ENCODE results near the gene ENOX1. TPM values are rescaled to one million over a fixed set of nuclear protein-coding genes. Genes with fewer than 3 reads are reported as not detected.

ENOX1 gene
- total RNA-seq, 1 experiment from 2014 or later, result 0.26 TPM

DNA sequence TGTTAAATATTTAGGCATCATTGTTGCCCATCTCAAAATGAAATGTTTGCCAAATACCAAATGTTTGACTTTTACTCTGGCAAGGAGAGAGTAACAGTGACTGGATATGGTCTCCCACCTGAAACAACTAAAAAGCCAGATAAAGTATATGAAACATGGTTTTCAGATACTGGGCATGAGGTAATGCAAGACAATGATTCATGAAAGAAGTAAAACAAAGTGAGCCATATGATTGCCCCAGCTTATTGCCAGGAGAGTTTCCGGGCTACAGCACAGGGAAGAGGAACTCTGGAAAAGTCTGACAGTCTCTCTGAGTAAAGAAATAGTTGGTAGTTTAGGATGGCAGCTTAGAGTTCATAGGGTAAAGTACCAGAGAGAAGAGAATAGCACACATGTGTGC is 408.8 kb downstream of the ENOX1 start (continued):
- TF ChIP-seq, protein P1, sequence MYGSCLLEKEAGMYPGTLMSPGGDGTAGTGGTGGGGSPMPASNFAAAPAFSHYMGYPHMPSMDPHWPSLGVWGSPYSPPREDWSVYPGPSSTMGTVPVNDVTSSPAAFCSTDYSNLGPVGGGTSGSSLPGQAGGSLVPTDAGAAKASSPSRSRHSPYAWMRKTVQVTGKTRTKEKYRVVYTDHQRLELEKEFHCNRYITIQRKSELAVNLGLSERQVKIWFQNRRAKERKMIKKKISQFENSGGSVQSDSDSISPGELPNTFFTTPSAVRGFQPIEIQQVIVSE (CRISPR knock-in tag; IDR thresholded peaks at IDR 0.05; ENCODE audit: borderline replicate concordance), result no peak
- TF ChIP-seq, protein P2, sequence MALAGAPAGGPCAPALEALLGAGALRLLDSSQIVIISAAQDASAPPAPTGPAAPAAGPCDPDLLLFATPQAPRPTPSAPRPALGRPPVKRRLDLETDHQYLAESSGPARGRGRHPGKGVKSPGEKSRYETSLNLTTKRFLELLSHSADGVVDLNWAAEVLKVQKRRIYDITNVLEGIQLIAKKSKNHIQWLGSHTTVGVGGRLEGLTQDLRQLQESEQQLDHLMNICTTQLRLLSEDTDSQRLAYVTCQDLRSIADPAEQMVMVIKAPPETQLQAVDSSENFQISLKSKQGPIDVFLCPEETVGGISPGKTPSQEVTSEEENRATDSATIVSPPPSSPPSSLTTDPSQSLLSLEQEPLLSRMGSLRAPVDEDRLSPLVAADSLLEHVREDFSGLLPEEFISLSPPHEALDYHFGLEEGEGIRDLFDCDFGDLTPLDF (CRISPR knock-in tag; IDR thresholded peaks at IDR 0.05), result no peak
- TF ChIP-seq ZNF423 (CRISPR knock-in tag; IDR thresholded peaks at IDR 0.05), result no peak

DNA sequence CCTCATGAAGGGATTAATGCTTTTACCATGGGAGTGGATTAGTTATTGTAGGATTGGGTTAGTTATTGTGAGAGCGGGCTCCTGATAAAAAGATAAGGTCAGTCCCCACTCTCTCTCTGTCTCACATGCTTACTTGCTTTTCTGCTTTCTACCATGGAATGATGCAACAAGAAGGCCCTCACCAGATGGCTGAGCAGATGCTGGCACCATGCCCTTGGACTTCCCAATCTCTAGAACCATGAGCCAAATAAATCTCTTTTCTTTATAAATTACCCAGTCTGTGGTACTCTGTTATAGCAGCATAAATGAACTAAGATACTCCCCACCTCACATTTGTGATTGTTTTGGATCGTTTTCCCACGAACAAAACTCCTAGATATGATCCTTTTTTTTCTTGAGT is 409.6 kb downstream of the ENOX1 start:
- ATAC-seq, result no peak
- Mint-ChIP-seq H3K4me1 (peaks cover 12% of the 10 kb centered on the region), H3K9me3 (peaks cover 15% of the 10 kb centered on the region), H3K4me3 (no peak overlapping the region), H3K36me3 (peaks cover 7% of the 10 kb centered on the region; the same call in 1 of the 2 replicates), H3K27ac (no peak overlapping the region), H3K27me3 (ENCODE audit: low read depth) (no peaks in the 10 kb centered on the region; the same call in 1 of the 2 replicates)
- POLR2A ChIA-PET, result no interaction called here
- CTCF ChIA-PET, result no interaction called here
- DNase-seq (ENCODE audit: low spot score), result no peak
- TF ChIP-seq, protein P1 (CRISPR knock-in tag; IDR thresholded peaks at IDR 0.05; ENCODE audit: borderline replicate concordance), result no peak
- TF ChIP-seq, protein P3, sequence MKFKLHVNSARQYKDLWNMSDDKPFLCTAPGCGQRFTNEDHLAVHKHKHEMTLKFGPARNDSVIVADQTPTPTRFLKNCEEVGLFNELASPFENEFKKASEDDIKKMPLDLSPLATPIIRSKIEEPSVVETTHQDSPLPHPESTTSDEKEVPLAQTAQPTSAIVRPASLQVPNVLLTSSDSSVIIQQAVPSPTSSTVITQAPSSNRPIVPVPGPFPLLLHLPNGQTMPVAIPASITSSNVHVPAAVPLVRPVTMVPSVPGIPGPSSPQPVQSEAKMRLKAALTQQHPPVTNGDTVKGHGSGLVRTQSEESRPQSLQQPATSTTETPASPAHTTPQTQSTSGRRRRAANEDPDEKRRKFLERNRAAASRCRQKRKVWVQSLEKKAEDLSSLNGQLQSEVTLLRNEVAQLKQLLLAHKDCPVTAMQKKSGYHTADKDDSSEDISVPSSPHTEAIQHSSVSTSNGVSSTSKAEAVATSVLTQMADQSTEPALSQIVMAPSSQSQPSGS (CRISPR knock-in tag; IDR thresholded peaks at IDR 0.05; ENCODE audit: borderline replicate concordance, low read depth), result no peak
- TF ChIP-seq, protein P4, sequence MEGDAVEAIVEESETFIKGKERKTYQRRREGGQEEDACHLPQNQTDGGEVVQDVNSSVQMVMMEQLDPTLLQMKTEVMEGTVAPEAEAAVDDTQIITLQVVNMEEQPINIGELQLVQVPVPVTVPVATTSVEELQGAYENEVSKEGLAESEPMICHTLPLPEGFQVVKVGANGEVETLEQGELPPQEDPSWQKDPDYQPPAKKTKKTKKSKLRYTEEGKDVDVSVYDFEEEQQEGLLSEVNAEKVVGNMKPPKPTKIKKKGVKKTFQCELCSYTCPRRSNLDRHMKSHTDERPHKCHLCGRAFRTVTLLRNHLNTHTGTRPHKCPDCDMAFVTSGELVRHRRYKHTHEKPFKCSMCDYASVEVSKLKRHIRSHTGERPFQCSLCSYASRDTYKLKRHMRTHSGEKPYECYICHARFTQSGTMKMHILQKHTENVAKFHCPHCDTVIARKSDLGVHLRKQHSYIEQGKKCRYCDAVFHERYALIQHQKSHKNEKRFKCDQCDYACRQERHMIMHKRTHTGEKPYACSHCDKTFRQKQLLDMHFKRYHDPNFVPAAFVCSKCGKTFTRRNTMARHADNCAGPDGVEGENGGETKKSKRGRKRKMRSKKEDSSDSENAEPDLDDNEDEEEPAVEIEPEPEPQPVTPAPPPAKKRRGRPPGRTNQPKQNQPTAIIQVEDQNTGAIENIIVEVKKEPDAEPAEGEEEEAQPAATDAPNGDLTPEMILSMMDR (IDR thresholded peaks at IDR 0.05), result no peak
- TF ChIP-seq, protein P5, sequence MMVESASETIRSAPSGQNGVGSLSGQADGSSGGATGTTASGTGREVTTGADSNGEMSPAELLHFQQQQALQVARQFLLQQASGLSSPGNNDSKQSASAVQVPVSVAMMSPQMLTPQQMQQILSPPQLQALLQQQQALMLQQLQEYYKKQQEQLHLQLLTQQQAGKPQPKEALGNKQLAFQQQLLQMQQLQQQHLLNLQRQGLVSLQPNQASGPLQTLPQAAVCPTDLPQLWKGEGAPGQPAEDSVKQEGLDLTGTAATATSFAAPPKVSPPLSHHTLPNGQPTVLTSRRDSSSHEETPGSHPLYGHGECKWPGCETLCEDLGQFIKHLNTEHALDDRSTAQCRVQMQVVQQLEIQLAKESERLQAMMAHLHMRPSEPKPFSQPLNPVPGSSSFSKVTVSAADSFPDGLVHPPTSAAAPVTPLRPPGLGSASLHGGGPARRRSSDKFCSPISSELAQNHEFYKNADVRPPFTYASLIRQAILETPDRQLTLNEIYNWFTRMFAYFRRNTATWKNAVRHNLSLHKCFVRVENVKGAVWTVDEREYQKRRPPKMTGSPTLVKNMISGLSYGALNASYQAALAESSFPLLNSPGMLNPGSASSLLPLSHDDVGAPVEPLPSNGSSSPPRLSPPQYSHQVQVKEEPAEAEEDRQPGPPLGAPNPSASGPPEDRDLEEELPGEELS (CRISPR knock-in tag; IDR thresholded peaks at IDR 0.05), result no peak
- TF ChIP-seq, protein P6, sequence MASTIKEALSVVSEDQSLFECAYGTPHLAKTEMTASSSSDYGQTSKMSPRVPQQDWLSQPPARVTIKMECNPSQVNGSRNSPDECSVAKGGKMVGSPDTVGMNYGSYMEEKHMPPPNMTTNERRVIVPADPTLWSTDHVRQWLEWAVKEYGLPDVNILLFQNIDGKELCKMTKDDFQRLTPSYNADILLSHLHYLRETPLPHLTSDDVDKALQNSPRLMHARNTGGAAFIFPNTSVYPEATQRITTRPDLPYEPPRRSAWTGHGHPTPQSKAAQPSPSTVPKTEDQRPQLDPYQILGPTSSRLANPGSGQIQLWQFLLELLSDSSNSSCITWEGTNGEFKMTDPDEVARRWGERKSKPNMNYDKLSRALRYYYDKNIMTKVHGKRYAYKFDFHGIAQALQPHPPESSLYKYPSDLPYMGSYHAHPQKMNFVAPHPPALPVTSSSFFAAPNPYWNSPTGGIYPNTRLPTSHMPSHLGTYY (CRISPR knock-in tag; IDR thresholded peaks at IDR 0.05), result no peak
- TF ChIP-seq, protein P7, sequence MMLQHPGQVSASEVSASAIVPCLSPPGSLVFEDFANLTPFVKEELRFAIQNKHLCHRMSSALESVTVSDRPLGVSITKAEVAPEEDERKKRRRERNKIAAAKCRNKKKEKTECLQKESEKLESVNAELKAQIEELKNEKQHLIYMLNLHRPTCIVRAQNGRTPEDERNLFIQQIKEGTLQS (CRISPR knock-in tag; conservative IDR thresholded peaks at IDR 0.05), result no peak
- TF ChIP-seq PRRX2 (CRISPR knock-in tag; IDR thresholded peaks at IDR 0.05), result no peak

DNA sequence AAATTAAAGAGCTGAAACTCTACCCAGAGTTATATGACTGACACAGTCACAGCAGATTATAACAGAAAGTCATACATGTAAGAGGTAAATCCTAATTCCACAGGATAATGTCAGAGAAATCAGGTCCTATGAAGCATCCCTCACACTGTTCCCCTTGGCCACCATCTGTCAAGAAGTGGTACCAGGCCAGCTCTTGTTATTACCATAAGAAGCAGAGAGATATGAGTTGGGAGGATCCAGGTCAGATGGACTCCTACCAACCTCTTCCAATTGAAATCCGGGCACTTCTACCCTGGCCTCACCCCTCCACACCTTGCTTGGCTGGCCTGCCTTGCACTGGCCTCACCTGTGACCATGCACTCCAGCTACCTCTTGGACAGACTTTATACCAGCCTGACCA is 410.2 kb downstream of the ENOX1 start:
- CTCF ChIA-PET, result no interaction called here
- no peak overlapping the region for H3K4me3 Mint-ChIP-seq
- H3K9me3 Mint-ChIP-seq, result peaks cover 15% of the 10 kb centered on the region
- H3K27me3 Mint-ChIP-seq (ENCODE audit: low read depth), result no peaks in the 10 kb centered on the region; the same call in 1 of the 2 replicates
- no peak overlapping the region for H3K27ac Mint-ChIP-seq
- POLR2A ChIA-PET, result no interaction called here
- peaks cover 12% of the 10 kb centered on the region for H3K4me1 Mint-ChIP-seq
- H3K36me3 Mint-ChIP-seq, result peaks cover 7% of the 10 kb centered on the region; the same call in 1 of the 2 replicates
- no peak for ATAC-seq
- DNase-seq (ENCODE audit: low spot score), result no peak
- TF ChIP-seq NR1H2 (CRISPR knock-in tag; IDR thresholded peaks at IDR 0.05), result no peak
- TF ChIP-seq, protein P8, sequence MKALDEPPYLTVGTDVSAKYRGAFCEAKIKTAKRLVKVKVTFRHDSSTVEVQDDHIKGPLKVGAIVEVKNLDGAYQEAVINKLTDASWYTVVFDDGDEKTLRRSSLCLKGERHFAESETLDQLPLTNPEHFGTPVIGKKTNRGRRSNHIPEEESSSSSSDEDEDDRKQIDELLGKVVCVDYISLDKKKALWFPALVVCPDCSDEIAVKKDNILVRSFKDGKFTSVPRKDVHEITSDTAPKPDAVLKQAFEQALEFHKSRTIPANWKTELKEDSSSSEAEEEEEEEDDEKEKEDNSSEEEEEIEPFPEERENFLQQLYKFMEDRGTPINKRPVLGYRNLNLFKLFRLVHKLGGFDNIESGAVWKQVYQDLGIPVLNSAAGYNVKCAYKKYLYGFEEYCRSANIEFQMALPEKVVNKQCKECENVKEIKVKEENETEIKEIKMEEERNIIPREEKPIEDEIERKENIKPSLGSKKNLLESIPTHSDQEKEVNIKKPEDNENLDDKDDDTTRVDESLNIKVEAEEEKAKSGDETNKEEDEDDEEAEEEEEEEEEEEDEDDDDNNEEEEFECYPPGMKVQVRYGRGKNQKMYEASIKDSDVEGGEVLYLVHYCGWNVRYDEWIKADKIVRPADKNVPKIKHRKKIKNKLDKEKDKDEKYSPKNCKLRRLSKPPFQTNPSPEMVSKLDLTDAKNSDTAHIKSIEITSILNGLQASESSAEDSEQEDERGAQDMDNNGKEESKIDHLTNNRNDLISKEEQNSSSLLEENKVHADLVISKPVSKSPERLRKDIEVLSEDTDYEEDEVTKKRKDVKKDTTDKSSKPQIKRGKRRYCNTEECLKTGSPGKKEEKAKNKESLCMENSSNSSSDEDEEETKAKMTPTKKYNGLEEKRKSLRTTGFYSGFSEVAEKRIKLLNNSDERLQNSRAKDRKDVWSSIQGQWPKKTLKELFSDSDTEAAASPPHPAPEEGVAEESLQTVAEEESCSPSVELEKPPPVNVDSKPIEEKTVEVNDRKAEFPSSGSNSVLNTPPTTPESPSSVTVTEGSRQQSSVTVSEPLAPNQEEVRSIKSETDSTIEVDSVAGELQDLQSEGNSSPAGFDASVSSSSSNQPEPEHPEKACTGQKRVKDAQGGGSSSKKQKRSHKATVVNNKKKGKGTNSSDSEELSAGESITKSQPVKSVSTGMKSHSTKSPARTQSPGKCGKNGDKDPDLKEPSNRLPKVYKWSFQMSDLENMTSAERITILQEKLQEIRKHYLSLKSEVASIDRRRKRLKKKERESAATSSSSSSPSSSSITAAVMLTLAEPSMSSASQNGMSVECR (CRISPR knock-in tag; IDR thresholded peaks at IDR 0.05; ENCODE audit: borderline replicate concordance), result no peak
- TF ChIP-seq, protein P9, sequence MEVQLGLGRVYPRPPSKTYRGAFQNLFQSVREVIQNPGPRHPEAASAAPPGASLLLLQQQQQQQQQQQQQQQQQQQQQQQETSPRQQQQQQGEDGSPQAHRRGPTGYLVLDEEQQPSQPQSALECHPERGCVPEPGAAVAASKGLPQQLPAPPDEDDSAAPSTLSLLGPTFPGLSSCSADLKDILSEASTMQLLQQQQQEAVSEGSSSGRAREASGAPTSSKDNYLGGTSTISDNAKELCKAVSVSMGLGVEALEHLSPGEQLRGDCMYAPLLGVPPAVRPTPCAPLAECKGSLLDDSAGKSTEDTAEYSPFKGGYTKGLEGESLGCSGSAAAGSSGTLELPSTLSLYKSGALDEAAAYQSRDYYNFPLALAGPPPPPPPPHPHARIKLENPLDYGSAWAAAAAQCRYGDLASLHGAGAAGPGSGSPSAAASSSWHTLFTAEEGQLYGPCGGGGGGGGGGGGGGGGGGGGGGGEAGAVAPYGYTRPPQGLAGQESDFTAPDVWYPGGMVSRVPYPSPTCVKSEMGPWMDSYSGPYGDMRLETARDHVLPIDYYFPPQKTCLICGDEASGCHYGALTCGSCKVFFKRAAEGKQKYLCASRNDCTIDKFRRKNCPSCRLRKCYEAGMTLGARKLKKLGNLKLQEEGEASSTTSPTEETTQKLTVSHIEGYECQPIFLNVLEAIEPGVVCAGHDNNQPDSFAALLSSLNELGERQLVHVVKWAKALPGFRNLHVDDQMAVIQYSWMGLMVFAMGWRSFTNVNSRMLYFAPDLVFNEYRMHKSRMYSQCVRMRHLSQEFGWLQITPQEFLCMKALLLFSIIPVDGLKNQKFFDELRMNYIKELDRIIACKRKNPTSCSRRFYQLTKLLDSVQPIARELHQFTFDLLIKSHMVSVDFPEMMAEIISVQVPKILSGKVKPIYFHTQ (CRISPR knock-in tag; IDR thresholded peaks at IDR 0.05), result no peak
- TF ChIP-seq, protein P7 (CRISPR knock-in tag; conservative IDR thresholded peaks at IDR 0.05), result no peak
